Activated naive CD8-positive, alpha-beta T cell treated with anti-CD3 and anti-CD28 coated beads, Interleukin-2, amount 50 U/mL, for 24 hours (primary cell): Measurements from ENCODE around the gene SYT14.

Experiments
- ATAC-seq: fragments of 150-1000 bp; cut with Tn5 transposase; one replicate; pipeline ENCODE4 v1.10.0; 2021
- DNase-seq: peaks from one replicate; pipeline ENCODE4 v3.0.0; 2021
- H3K27ac Mint-ChIP-seq: one replicate; pipeline ENCODE4 v1.8.0; 2021; ENCODE audit warnings: mild to moderate bottlenecking, mixed read lengths
- H3K27me3 Mint-ChIP-seq: one replicate; pipeline ENCODE4 v1.8.0; 2021; ENCODE audit warnings: mixed read lengths
- H3K36me3 Mint-ChIP-seq: one replicate; pipeline ENCODE4 v1.8.0; 2021; ENCODE audit warnings: low read depth, mixed read lengths
- H3K4me1 Mint-ChIP-seq: one replicate; pipeline ENCODE4 v1.8.0; 2021; ENCODE audit warnings: mixed read lengths
- H3K4me3 Mint-ChIP-seq: one replicate; pipeline ENCODE4 v1.8.0; 2021; ENCODE audit warnings: mild to moderate bottlenecking, moderate library complexity, mixed read lengths
- H3K9me3 Mint-ChIP-seq: one replicate; pipeline ENCODE4 v1.8.0; 2021; ENCODE audit warnings: mixed read lengths

The SYT14 gene

DNA sequence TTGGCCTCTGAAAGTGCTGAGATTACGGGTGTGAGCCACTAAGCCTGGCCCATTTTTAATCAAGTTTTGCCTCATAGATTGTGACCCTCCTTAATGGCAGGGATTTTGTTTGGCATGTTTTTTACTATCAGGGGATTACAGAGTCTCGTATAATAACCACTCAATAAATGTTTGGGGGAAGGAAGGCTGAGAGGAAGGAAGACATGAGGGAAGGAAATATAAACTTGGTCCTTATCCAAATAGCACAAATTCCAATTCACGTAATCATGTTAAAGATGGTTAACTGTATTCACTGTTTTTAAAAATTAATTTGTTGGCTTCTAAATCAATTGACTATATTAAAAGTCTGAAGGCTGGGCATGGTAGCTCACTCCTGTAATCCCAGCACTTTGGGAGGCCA, 263.7 kb downstream of the SYT14 start:
- DNase-seq (no peak), ATAC-seq (no peak)
- Mint-ChIP-seq H3K27me3 (peaks cover 12% of the 10 kb centered on the region), H3K36me3 (no peaks in the 10 kb centered on the region), H3K4me3 (no peak overlapping the region), H3K4me1 (no peaks in the 10 kb centered on the region), H3K27ac (no peak overlapping the region), H3K9me3 (no peaks in the 10 kb centered on the region)

DNA sequence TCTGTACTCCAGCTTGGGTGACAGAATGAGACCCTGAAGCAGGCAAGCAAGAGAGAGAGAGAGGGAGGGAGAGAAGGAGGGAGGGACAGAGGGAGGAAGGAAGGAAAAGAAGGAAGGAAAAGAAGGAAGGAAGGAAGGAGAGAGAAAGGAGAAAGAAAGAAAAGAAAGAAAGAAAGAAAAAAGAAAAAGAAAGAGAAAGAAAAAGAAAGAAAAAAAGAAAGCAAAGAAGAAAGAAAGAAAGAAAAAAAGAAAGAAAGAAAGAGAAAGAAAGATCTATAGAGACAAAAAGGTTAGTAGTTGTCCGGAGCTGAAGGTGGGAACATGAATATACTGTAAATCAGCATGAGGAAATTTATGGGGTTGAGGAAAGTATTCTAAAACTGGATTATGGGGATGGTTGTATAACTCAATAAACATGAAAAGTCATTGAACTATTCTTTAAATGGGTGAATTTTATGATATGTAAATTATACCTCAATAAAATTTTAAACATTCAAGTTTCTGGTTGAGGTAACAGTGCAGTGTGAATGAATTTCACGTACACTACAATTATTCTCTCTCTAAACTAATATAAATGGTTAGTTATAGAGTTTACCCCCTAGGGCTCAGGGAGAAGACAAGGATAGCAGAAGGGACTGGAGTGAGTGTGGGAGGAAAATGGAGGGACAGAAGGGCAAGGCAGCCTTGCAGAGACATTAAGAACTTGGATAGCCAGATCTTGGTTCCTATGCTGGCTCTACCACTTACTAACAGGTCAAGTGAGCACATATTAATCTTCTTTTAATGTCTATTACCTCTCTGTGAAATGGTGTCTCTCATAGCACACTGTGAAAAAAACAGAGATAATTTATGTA, 269.8 kb downstream of the SYT14 start:
- Mint-ChIP-seq H3K27me3 (peaks cover 22% of the 10 kb centered on the region), H3K9me3 (no peaks in the 10 kb centered on the region), H3K27ac (no peak overlapping the region), H3K4me1 (no peaks in the 10 kb centered on the region), H3K36me3 (no peaks in the 10 kb centered on the region), H3K4me3 (no peak overlapping the region)
- DNase-seq (no peak), ATAC-seq (no peak)

DNA sequence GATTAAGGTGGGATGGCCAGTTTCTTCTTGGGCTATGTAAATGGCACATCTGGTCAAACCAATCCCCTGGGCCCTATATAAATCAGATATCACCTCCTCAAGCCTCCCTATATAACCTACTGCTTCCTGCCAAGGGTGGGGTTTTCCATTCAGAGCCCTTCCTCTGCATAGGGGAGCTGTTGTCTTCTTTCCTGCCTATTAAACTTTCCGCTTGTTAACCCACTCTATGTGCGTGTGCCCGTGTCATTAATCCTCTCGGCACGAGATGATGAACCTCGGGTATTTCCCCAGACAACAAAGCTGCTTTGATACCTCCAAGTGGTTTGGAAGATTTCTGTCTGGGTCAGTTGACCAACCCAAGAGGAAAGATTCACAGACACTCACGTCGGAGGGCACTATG, 275.3 kb downstream of the SYT14 start:
- no peak for DNase-seq
- Mint-ChIP-seq H3K9me3 (no peaks in the 10 kb centered on the region), H3K4me3 (no peak overlapping the region), H3K4me1 (no peaks in the 10 kb centered on the region), H3K27ac (no peak overlapping the region), H3K27me3 (peaks cover 15% of the 10 kb centered on the region), H3K36me3 (no peaks in the 10 kb centered on the region)
- ATAC-seq = no peak

DNA sequence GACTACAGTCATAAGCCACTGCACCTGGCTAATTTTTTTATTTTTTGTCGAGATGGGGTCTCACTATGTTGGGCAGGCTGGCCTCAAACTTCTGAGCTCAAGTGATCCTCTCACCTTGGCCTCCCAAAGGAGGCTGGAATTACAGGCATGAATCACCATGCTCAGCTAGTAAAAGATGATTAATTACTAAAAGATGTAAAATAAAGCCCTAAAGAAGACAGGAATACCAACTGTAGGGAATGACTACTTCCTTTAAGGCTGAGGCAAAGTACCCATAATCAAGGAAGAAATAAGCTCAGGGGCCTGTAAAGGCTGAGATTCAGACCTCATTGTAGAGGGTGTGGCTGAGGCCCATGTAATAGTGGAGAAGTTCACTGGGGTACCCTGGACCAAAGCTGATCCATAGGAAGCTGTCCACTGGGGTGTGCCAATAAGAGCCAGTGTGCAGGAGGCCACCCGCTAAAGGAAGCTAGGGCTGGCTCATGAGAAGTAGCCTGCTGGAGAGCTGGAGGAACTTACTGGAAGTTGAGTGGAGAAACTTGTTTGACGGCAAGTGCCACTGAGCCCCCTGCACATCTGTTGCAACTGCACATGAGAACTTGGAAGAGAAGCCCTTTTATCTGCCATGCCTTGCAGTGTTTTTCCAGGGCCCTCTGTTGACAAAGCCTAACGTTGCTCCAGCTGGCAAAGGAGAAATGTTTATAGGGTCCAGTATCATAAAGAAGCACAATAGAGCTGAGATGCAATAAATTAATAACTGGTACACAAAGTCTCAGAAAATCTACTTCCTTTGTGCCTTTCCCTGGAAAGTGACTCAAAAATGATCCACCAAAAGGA, 276.8 kb downstream of the SYT14 start:
- Mint-ChIP-seq H3K27me3 (peaks cover 19% of the 10 kb centered on the region), H3K9me3 (no peaks in the 10 kb centered on the region), H3K36me3 (no peaks in the 10 kb centered on the region), H3K27ac (no peak overlapping the region), H3K4me3 (no peak overlapping the region), H3K4me1 (no peaks in the 10 kb centered on the region)
- ATAC-seq (no peak), DNase-seq (no peak)

DNA sequence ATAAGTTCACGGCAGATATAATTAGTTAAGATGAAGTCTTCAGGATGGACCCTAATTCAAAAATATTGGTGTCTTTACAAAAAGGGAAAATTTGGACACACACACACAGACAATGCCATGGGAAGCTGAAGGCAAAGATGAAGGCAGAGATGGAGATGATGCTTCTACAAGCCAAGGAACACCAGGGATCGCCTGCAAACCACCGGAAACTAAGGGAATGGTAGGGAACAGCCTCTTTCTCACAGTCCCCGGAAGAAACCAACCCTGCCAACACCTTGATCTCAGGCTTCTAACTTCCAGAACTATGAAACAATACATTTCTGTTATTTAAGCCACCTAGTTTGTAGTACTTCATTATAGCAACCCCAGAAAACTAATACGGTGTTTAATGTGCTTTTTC, 279.5 kb downstream of the SYT14 start:
- no peak for ATAC-seq
- H3K36me3 Mint-ChIP-seq = no peaks in the 10 kb centered on the region
- DNase-seq = no peak
- H3K27me3 Mint-ChIP-seq = peaks cover 27% of the 10 kb centered on the region
- no peak overlapping the region for H3K27ac Mint-ChIP-seq
- no peak overlapping the region for H3K4me3 Mint-ChIP-seq
- no peaks in the 10 kb centered on the region for H3K4me1 Mint-ChIP-seq
- H3K9me3 Mint-ChIP-seq = no peaks in the 10 kb centered on the region

DNA sequence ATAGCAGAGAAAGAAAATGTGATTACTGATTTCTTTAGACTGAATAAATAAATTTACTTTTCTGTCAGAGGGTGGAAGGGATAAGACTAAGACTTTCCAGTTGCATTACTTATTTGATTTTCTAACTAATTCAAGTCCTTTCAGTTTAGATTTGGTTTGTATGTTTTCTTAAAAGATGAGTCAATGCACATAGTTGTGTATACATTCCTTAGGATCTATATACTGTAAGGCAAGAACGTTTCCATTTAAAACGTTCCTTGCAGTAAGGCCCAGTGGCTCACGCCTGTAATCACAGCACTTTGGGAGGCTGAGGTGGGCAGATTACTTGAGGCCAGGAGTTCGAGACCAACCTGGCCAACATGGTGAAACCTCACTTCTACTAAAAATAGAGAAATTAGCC, 280.0 kb downstream of the SYT14 start:
- Mint-ChIP-seq H3K9me3 (no peaks in the 10 kb centered on the region), H3K36me3 (no peaks in the 10 kb centered on the region), H3K4me3 (no peak overlapping the region), H3K27ac (no peak overlapping the region), H3K4me1 (no peaks in the 10 kb centered on the region), H3K27me3 (peaks cover 27% of the 10 kb centered on the region)
- ATAC-seq = no peak
- DNase-seq = no peak
